K562 (cell line): Measurements from ENCODE around the gene TLE6. TPM values are rescaled to one million over a fixed set of nuclear protein-coding genes. Genes with fewer than 3 reads are reported as not detected.

Source experiments
- ATF3 ChIP-seq, 2 experiments: fragments of 450-650 bp in 1 of 2; sonication (generic) in 1 of 2; formaldehyde crosslinking in 1 of 2; IDR thresholded peaks in 1 of 2; conservative IDR thresholded peaks in 1 of 2; 2 replicates each; pipeline versions ENCODE4 v1.6.1 to v1.8.1; 2016 to 2023; ENCODE audit warnings: mild to moderate bottlenecking in 2 of 2, moderate library complexity in 2 of 2, inconsistent platforms in 1 of 2, missing genetic modification reagents in 1 of 2
- ETV1 ChIP-seq: fragments of 450-650 bp; conservative IDR thresholded peaks from 2 replicates; pipeline ENCODE4 v1.6.1; 2016; ENCODE audit warnings: missing genetic modification characterization, control low read depth, low read depth, missing compliant biosample characterization
- FOXJ2 ChIP-seq: fragments of 200-800 bp; sonication (Bioruptor generic); IDR thresholded peaks from 2 replicates; pipeline ENCODE4 v1.6.1; 2016; ENCODE audit warnings: missing genetic modification characterization, missing compliant biosample characterization
- GTF2E2 ChIP-seq: fragments of 200-800 bp; sonication (Bioruptor generic); IDR thresholded peaks from 2 replicates; pipeline ENCODE4 v1.6.1; 2016; ENCODE audit warnings: missing genetic modification characterization, missing compliant biosample characterization
- JUN ChIP-seq, 2 experiments: sonication (generic) in 1 of 2; formaldehyde crosslinking in 1 of 2; IDR thresholded peaks; 2 replicates each; pipeline versions ENCODE4 v1.6.1 to v1.8.0; 2012 to 2022; ENCODE audit warnings: borderline replicate concordance in 2 of 2, mild to moderate bottlenecking in 2 of 2, improper control_type of control experiment in 1 of 2, low read depth in 1 of 2, low read length in 1 of 2, missing genetic modification reagents in 1 of 2
- JUND ChIP-seq, 2 experiments: IDR thresholded peaks; 2 replicates in 1 of 2; 3 replicates in 1 of 2; pipeline ENCODE4 v1.6.1; 2011; ENCODE audit warnings: borderline replicate concordance in 2 of 2, low read depth in 2 of 2, low read length in 2 of 2, improper control_type of control experiment in 1 of 2, missing biosample characterization in 1 of 2, missing genetic modification characterization in 1 of 2, missing genetic modification reagents in 1 of 2
- NR3C1 ChIP-seq: sonication (generic); formaldehyde crosslinking; IDR thresholded peaks from 2 replicates; pipeline ENCODE4 v1.8.1; 2022; ENCODE audit warnings: missing genetic modification reagents
- POLR2H ChIP-seq: IDR thresholded peaks from 2 replicates; pipeline ENCODE4 v1.6.1; 2016; ENCODE audit warnings: missing genetic modification characterization, low read depth, mild to moderate bottlenecking, control low read depth, missing compliant biosample characterization, moderate library complexity
- SAFB ChIP-seq: fragments of 200-400 bp; formaldehyde crosslinking; IDR thresholded peaks from 2 replicates; pipeline ENCODE4 v1.6.1; 2017; ENCODE audit warnings: low read depth, low read length, borderline replicate concordance
- SIN3A ChIP-seq, 2 experiments: fragments of 150-350 bp in 1 of 2; IDR thresholded peaks; 2 replicates each; pipeline ENCODE4 v1.6.1; 2011 to 2016; ENCODE audit warnings: borderline replicate concordance in 2 of 2, low read depth in 2 of 2, low read length in 2 of 2, mild to moderate bottlenecking in 2 of 2, moderate library complexity in 2 of 2; ENCODE audit not compliant: control insufficient read depth in 1 of 2
- SMAD4 ChIP-seq: fragments of 250-450 bp; sonication (Bioruptor Pico); conservative IDR thresholded peaks from 2 replicates; pipeline ENCODE4 v1.8.0; 2021; ENCODE audit warnings: inconsistent platforms, mild to moderate bottlenecking, moderate library complexity
- SMC3 ChIP-seq: conservative IDR thresholded peaks from 2 replicates; pipeline ENCODE4 v1.6.1; 2011; ENCODE audit warnings: low read depth, low read length, improper control_type of control experiment; ENCODE audit not compliant: insufficient read depth
- SRSF1 ChIP-seq: fragments of 200-400 bp; formaldehyde crosslinking; IDR thresholded peaks from 2 replicates; pipeline ENCODE4 v1.6.1; 2017; ENCODE audit warnings: mild to moderate bottlenecking, low read depth, low read length, moderate library complexity
- SUPT5H ChIP-seq: fragments of 450-650 bp; IDR thresholded peaks from 2 replicates; pipeline ENCODE4 v1.6.1; 2016
- XRCC3 ChIP-seq: fragments of 450-650 bp; IDR thresholded peaks from 2 replicates; pipeline ENCODE4 v1.6.1; 2017; ENCODE audit warnings: mild to moderate bottlenecking, moderate library complexity
- ZNF217 ChIP-seq: sonication (generic); formaldehyde crosslinking; IDR thresholded peaks from 2 replicates; pipeline ENCODE4 v1.8.0; 2022; ENCODE audit warnings: mild to moderate bottlenecking, missing genetic modification reagents
- ZNF699 ChIP-seq: fragments of 250-450 bp; sonication (Bioruptor Pico); IDR thresholded peaks from 2 replicates; pipeline ENCODE4 v1.8.0; 2021; ENCODE audit warnings: mild to moderate bottlenecking, moderate library complexity; ENCODE audit not compliant: insufficient replicate concordance
- polyA plus RNA-seq, 8 experiments: library from polyadenylated mRNA; depleted of rRNA in 4 of 8; stranded (reverse) in 5 of 8; unstranded in 3 of 8; fragments of >200 nt; fragmentation: Nextera tagmentation in 2 of 8; fragmentation: Illumina TruSeq in 1 of 8; extraction: Ambion mirVana in 2 of 8; extraction: Trizol in 1 of 8; gene quantifications; 2 replicates each; pipeline versions ENCODE4 v1.2.1 to v1.2.3, GENCODE V29; 2011 to 2014; ENCODE audit warnings: inconsistent platforms in 1 of 8, missing spikeins in 1 of 8
- total RNA-seq, 7 experiments: library from RNA; depleted of rRNA in 6 of 7; stranded (reverse); fragments of >200 nt in 6 of 7; fragmentation: Illumina TruSeq in 2 of 7; extraction: Trizol in 2 of 7; gene quantifications; 2 replicates each; pipeline versions ENCODE4 v1.2.1 to v1.2.3, GENCODE V29; 2011 to 2021; ENCODE audit warnings: low replicate concordance in 1 of 7
- TF ChIP-seq, protein P1 (sequence below): fragments of 450-650 bp; formaldehyde crosslinking; IDR thresholded peaks from 2 replicates; pipeline ENCODE4 v1.4.0; 2020; ENCODE audit warnings: mild to moderate bottlenecking, moderate library complexity
- TF ChIP-seq, protein P2 (sequence below): fragments of 450-650 bp; IDR thresholded peaks from 2 replicates; pipeline ENCODE4 v1.6.1; 2017; ENCODE audit warnings: antibody characterized with exemption, mild to moderate bottlenecking

Gene TLE6
- total and polyA plus RNA-seq, 9 of the 15 experiments (the other 6 are each of a cell fraction or from before 2014, with no cell fraction given), result 1.1 to 6.1 (median 2.5) TPM

GRCh38 chr19:3035542-3036118 is 58.3 kb downstream of the TLE6 start (continued):
- no peak for TF ChIP-seq SMAD4 (CRISPR knock-in tag)
- no peak for TF ChIP-seq NR3C1 (CRISPR knock-in tag)
- TF ChIP-seq JUN (IDR thresholded peaks at IDR 0.05; ENCODE audit: borderline replicate concordance, low read depth, low read length), result 0 out of 2 replicates have a peak, but pooled peaks have one; percentile 20
- no peak for TF ChIP-seq JUN (CRISPR knock-in tag; IDR thresholded peaks at IDR 0.05; ENCODE audit: borderline replicate concordance)
- no peak for TF ChIP-seq GTF2E2
- peak; percentile 96 for TF ChIP-seq ATF3 (IDR thresholded peaks at IDR 0.05)
- TF ChIP-seq ATF3 (CRISPR knock-in tag; conservative IDR thresholded peaks at IDR 0.05), result no peak
- TF ChIP-seq, protein P1, sequence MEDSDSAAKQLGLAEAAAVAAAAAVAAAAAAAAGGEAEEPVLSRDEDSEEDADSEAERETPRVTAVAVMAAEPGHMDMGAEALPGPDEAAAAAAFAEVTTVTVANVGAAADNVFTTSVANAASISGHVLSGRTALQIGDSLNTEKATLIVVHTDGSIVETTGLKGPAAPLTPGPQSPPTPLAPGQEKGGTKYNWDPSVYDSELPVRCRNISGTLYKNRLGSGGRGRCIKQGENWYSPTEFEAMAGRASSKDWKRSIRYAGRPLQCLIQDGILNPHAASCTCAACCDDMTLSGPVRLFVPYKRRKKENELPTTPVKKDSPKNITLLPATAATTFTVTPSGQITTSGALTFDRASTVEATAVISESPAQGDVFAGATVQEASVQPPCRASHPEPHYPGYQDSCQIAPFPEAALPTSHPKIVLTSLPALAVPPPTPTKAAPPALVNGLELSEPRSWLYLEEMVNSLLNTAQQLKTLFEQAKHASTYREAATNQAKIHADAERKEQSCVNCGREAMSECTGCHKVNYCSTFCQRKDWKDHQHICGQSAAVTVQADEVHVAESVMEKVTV (CRISPR knock-in tag), result no peak
- TF ChIP-seq SIN3A (IDR thresholded peaks at IDR 0.05; ENCODE audit: borderline replicate concordance in 2 of 2, control insufficient read depth in 1 of 2, low read depth in 2 of 2, low read length in 2 of 2), result peak in 1 of 2 experiments; percentile 66; a peak in 1 of 4 replicates
- TF ChIP-seq JUND (IDR thresholded peaks at IDR 0.05; ENCODE audit: borderline replicate concordance, low read depth, low read length), result no peak; the same call in none of the 2 replicates
- TF ChIP-seq JUND (tag; IDR thresholded peaks at IDR 0.05; ENCODE audit: borderline replicate concordance, low read depth, low read length), result no peak
- peak; percentile 84 for TF ChIP-seq SUPT5H
- TF ChIP-seq ZNF217 (CRISPR knock-in tag), result no peak
- TF ChIP-seq SMC3, result no peak
- TF ChIP-seq FOXJ2 (tag), result peak; percentile 83
- TF ChIP-seq SRSF1, result no peak
- TF ChIP-seq ZNF699 (CRISPR knock-in tag), result no peak
- TF ChIP-seq SAFB, result no peak
- TF ChIP-seq ETV1 (tag), result no peak
- TF ChIP-seq, protein P2, sequence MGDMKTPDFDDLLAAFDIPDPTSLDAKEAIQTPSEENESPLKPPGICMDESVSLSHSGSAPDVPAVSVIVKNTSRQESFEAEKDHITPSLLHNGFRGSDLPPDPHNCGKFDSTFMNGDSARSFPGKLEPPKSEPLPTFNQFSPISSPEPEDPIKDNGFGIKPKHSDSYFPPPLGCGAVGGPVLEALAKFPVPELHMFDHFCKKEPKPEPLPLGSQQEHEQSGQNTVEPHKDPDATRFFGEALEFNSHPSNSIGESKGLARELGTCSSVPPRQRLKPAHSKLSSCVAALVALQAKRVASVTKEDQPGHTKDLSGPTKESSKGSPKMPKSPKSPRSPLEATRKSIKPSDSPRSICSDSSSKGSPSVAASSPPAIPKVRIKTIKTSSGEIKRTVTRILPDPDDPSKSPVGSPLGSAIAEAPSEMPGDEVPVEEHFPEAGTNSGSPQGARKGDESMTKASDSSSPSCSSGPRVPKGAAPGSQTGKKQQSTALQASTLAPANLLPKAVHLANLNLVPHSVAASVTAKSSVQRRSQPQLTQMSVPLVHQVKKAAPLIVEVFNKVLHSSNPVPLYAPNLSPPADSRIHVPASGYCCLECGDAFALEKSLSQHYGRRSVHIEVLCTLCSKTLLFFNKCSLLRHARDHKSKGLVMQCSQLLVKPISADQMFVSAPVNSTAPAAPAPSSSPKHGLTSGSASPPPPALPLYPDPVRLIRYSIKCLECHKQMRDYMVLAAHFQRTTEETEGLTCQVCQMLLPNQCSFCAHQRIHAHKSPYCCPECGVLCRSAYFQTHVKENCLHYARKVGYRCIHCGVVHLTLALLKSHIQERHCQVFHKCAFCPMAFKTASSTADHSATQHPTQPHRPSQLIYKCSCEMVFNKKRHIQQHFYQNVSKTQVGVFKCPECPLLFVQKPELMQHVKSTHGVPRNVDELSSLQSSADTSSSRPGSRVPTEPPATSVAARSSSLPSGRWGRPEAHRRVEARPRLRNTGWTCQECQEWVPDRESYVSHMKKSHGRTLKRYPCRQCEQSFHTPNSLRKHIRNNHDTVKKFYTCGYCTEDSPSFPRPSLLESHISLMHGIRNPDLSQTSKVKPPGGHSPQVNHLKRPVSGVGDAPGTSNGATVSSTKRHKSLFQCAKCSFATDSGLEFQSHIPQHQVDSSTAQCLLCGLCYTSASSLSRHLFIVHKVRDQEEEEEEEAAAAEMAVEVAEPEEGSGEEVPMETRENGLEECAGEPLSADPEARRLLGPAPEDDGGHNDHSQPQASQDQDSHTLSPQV, result no peak
- no peak for TF ChIP-seq XRCC3
- peak; percentile 66; the same call in 1 of the 2 replicates for TF ChIP-seq POLR2H
